ENCODE data around the gene NOL12.
A peak's percentile ranks its signal among the peaks of the same experiment; 100 is the strongest.

NOL12 gene

GRCh38 chr22:37732699-37733607 lies 46.8 kb downstream of the NOL12 start:
- H3K4me3 ChIP-seq (ENCODE audit: low read depth, low read length), result no peak overlapping the region
- no peak for DNase-seq (ENCODE audit: low read depth)
- TF ChIP-seq CTCF (IDR thresholded peaks at IDR 0.05; ENCODE audit: low read depth, low read length, missing control alignments), result no peak

GRCh38 chr22:37733625-37734401 lies 47.7 kb downstream of the NOL12 start:
- TF ChIP-seq CTCF (IDR thresholded peaks at IDR 0.05; ENCODE audit: low read depth, low read length, missing control alignments), result no peak
- no peak overlapping the region for H3K4me3 ChIP-seq (ENCODE audit: low read depth, low read length)
- DNase-seq (ENCODE audit: low read depth), result no peak

- no peak overlapping the region for H3K4me3 ChIP-seq (ENCODE audit: low read depth, low read length)
- DNase-seq (ENCODE audit: low read depth), result no peak
- no peak for TF ChIP-seq CTCF (IDR thresholded peaks at IDR 0.05; ENCODE audit: low read depth, low read length, missing control alignments)
Observed at GRCh38 chr22:37734402-37734700, 48.2 kb downstream of the NOL12 start.

- no peak for DNase-seq (ENCODE audit: low read depth)
- peak; percentile 7 for TF ChIP-seq CTCF (IDR thresholded peaks at IDR 0.05; ENCODE audit: low read depth, low read length, missing control alignments)
- H3K4me3 ChIP-seq (ENCODE audit: low read depth, low read length), result no peak overlapping the region
Observed at GRCh38 chr22:37734964-37735451, 48.9 kb downstream of the NOL12 start.

GRCh38 chr22:37739035-37739434 lies 52.9 kb downstream of the NOL12 start:
- TF ChIP-seq CTCF (IDR thresholded peaks at IDR 0.05; ENCODE audit: low read depth, low read length, missing control alignments), result no peak
- no peak overlapping the region for H3K4me3 ChIP-seq (ENCODE audit: low read depth, low read length)
- no peak for DNase-seq (ENCODE audit: low read depth)

- H3K4me3 ChIP-seq (ENCODE audit: low read depth, low read length), result no peak overlapping the region
- no peak for TF ChIP-seq CTCF (IDR thresholded peaks at IDR 0.05; ENCODE audit: low read depth, low read length, missing control alignments)
Observed at GRCh38 chr22:37739611-37740049, 53.5 kb downstream of the NOL12 start.

More at GRCh38 chr22:37739611-37740049, 53.5 kb downstream of the NOL12 start:
- DNase-seq (ENCODE audit: low read depth), result no peak
